Measurements from ENCODE around the gene ATP12A. TPM values are rescaled to one million over a fixed set of nuclear protein-coding genes. Genes with fewer than 3 reads are reported as not detected.
A peak's percentile ranks its signal among the peaks of the same experiment; 100 is the strongest.

ATP12A gene
- total RNA-seq (not detected), polyA plus RNA-seq (not detected)
- long read RNA-seq, donor 1, result 0 reads
- long read RNA-seq, donor 2, result 0 reads
- long read RNA-seq, donor 3, result 0 reads

- 1% methylated on average over 63 to 75 of the region's 75 CpGs for WGBS, 2 donors
- H3K9me3 ChIP-seq, result no peaks in the 10 kb centered on the region
- H3K27ac ChIP-seq, result no peak within 1 kb of the TSS
- DNase-seq (no peak), ATAC-seq (peak in 1 of 8 donors; percentile 17)
- H3K4me3 ChIP-seq, result peak within 1 kb of the TSS; percentile 18 to 49 (median 38)
- peaks cover 12 to 59% (median 51%) of the 10 kb centered on the region in 7 donors for H3K27me3 ChIP-seq
- peaks cover 0 to 27% (median 12%) of the 10 kb centered on the region in 9 donors for H3K4me1 ChIP-seq
- intact Hi-C loops (cut with DNase I), result loop anchor here in 1 of 10 donors (10.0 kb wide), 1 partner anchor 54 kb away; no protein-coding TSS in a partner anchor
- TF ChIP-seq, protein P1, sequence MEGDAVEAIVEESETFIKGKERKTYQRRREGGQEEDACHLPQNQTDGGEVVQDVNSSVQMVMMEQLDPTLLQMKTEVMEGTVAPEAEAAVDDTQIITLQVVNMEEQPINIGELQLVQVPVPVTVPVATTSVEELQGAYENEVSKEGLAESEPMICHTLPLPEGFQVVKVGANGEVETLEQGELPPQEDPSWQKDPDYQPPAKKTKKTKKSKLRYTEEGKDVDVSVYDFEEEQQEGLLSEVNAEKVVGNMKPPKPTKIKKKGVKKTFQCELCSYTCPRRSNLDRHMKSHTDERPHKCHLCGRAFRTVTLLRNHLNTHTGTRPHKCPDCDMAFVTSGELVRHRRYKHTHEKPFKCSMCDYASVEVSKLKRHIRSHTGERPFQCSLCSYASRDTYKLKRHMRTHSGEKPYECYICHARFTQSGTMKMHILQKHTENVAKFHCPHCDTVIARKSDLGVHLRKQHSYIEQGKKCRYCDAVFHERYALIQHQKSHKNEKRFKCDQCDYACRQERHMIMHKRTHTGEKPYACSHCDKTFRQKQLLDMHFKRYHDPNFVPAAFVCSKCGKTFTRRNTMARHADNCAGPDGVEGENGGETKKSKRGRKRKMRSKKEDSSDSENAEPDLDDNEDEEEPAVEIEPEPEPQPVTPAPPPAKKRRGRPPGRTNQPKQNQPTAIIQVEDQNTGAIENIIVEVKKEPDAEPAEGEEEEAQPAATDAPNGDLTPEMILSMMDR (IDR thresholded peaks at IDR 0.05), result peak in 2 of 9 donors; percentile 9 to 17
- H3K36me3 ChIP-seq, result no peaks in the 10 kb centered on the region
Measured at GRCh38 chr13:24680258-24680920, at the start of gene ATP12A. Gene ATP12A (plus strand): TSS chr13:24680408. CDS start chr13:24680744, 336 bp downstream.

DNA sequence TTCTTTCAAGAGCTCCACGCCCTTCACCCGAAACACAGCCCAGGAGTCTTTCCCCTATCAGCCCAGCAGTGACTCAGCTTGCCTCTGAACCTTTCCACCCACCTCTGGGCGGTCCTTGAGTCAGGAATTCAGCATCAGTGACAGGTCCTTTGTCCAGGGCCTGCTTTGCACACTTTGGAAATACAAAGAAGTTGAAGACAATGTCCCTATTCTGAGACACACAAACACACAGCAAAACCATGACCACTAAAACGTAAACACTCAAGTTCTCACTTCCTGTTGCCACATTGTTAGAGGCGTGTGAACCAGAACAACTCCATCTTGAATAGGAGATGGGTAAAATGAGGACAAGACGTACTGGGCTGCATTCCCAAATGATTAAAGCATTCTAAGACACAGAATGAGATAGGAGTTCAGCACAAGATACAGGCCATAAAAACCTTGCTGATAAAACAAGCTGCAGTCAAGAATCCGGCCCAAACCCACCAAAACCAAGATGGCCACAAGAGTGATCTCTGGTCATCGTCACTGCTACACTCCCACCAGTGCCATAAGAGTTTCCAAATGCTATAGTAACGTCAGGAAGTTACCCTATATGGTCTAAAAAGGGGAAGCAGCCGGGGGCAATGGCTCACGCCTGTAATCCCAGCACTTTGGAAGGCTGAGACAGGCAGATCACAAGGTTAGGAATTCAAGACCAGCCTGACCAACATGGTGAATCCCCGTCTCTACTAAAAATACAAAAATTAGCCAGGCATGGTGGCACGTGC is 49.2 kb upstream of the ATP12A start:
- Histone ChIP-seq H3K36me3 (no peaks in the 10 kb centered on the region), H3K9me3 (no peaks in the 10 kb centered on the region), H3K4me3 (no peak overlapping the region), H3K4me1 (peaks cover 0 to under 1% (median 0%) of the 10 kb centered on the region in 9 donors), H3K27ac (no peak overlapping the region), H3K27me3 (peaks cover 0 to 4% (median 0%) of the 10 kb centered on the region in 7 donors)
- 82 to 83% methylated on average over 13 of the region's 13 CpGs for WGBS, 2 donors
- ATAC-seq (no peak), DNase-seq (no peak)
- intact Hi-C loops (cut with DNase I), result no loop called here
- TF ChIP-seq, protein P1 (IDR thresholded peaks at IDR 0.05), result no peak

- TF ChIP-seq, protein P1 (IDR thresholded peaks at IDR 0.05), result no peak
- DNase-seq (no peak), ATAC-seq (no peak)
- 79 to 85% methylated on average over 5 of the region's 5 CpGs for WGBS, 2 donors
- Histone ChIP-seq H3K27ac (no peak overlapping the region), H3K36me3 (no peaks in the 10 kb centered on the region), H3K9me3 (no peaks in the 10 kb centered on the region), H3K27me3 (peaks cover 0 to 5% (median 0%) of the 10 kb centered on the region in 7 donors), H3K4me3 (no peak overlapping the region), H3K4me1 (no peaks in the 10 kb centered on the region)
- intact Hi-C loops (cut with DNase I), result no loop called here
Measured at GRCh38 chr13:24631922-24632321, 48.3 kb upstream of the ATP12A start.

DNA sequence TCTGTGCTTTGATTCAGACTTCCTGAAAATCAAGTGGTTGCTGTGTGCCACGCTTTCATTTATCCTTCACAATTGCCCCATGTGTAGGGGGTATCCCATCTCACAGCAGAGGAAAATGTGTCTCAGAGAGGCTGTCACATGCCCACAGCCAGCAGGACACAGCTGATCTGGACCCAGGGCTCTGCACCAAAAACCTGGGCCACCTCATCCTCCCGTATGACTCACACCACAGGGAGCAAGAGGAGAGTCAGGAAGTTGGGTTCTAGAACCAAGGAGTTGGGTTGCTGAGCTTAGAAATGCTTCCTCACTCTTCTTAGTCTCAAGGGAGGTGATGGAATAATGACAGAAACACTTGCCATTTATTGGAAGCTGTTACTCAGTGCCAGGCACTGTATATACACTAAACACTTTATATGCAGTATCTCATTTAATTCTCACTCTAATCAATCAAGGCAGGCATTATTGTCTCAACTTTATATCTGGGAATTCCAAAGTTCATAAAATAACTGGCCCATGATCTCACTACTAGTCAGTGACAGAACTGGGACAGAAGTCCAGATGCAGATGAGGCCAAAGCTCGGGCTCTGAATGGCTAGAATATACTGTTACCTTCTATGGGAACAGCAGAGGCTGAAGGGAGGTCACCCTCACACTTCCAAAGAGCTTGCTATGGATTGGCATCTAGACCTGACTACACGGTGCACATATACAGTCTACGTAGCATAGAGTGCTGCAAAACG is 47.7 kb upstream of the ATP12A start:
- Histone ChIP-seq H3K36me3 (no peaks in the 10 kb centered on the region), H3K4me3 (no peak overlapping the region), H3K27ac (no peak overlapping the region), H3K4me1 (no peaks in the 10 kb centered on the region), H3K9me3 (no peaks in the 10 kb centered on the region), H3K27me3 (peaks cover 0 to 8% (median 1%) of the 10 kb centered on the region in 7 donors)
- TF ChIP-seq, protein P1 (IDR thresholded peaks at IDR 0.05), result no peak
- DNase-seq (no peak), ATAC-seq (no peak)
- intact Hi-C loops (cut with DNase I), result no loop called here
- WGBS, 2 donors, result 74 to 75% methylated on average over 6 of the region's 6 CpGs

All from heart right ventricle (tissue), 16 donors.